EH (cell line): ENCODE data around the gene DDI2.
"Not testable (repeated sequence)": the region's sequence is repeated elsewhere in the genome, so short reads cannot be mapped to it uniquely, and the experiment has no call there.

Source experiments
- DNase-seq: peaks from one replicate; pipeline ENCODE4 v3.0.0-alpha.2; 2015; ENCODE audit warnings: low read depth

DDI2 gene

DNA sequence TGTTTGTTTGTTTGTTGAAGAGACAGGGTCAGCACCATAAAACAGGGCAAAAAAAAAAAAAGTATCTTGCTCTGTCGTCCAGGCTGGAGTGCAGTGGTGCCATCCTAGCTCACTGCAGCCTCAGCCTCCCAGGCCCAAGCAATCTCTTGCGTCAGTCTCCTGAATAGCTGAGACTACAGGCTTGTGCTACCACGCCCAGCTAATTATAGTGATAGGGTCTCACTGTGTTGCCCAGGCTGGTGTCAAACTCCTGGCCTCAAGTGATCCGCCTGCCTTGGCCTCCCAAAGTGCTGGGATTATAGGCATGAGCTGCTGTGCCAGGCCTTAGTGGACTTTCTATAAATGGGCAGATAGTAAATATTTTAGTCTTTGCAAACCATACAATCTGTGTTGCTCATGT, 19.2 kb downstream of the DDI2 start:
- no peak for DNase-seq

DNA sequence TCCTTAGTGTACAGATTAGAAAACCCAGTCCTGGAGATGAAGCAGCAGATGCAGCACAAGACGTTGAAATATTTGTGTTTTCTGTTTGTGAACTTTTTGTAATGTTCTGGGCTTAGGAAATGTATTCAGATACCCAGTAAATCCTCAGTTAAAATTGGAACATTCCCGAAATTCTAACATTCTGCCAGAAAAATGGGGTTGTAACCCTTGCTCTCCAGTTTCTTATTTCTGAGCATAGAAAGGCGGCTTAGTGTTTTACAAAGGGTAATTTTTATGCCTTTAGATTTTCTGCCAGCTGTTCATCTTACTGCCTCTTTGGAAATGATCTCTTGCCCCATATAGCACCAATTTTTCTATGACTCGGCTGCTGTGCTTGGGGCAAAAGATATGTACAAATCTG, 20.6 kb downstream of the DDI2 start:
- no peak for DNase-seq

DNA sequence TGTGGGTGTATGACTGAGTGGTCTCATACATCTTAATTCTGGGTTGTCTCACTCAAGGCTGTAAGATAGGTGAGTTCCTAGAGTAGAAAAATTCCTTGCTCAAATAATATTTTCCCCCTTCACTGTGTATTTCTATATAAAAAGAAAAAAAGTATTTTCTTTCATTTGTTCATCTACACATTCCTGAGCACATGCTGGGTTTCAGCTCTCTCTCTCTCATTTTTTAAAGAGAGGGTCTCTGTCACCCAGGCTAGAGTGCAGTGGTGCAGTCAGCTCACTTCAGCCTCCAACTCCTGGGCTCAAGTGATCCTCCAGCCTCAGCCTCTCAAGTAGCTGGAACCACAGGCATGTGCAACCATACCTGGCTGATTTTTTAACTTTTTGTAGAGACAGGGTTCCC, 22.0 kb downstream of the DDI2 start:
- no peak for DNase-seq

DNA sequence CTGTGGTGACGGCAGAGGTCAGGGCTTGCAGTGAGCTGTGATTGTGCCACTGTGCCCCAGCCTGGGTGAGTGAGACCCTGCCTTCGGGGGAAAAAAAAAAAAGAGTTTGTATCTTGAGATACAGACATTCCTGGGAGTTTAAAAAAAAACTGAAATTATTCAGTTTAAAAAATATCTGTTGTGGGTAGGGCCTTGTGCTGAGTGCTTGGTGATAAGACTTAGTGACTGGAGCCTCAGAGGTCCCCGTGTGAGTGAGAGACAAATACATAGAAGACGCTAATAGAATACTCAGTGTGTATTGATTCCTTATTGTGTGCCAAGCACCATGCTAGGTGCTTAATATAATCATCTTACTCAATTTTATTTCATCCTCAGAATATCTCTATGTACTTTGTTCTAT, 22.7 kb downstream of the DDI2 start:
- no peak for DNase-seq

DNA sequence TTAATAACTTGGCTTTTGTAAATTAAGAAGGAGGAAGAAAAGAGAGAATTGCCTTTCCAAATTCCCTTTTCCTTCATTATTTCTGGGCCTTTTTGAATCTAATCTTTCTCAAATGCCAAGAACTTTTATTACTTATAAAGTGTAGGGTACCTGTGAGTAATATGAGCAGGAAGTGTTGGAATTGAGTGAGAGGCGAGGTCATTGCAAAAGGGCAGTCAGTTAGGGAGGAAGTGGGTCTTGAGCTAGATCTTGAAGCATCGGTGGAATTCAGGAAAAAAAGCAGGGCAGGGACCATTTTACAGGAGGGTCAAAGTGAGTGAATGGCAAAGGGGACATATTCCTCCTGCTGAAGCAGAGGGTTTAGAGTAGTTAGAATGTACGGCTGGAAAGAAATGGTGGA, 23.4 kb downstream of the DDI2 start:
- peak; percentile 12 for DNase-seq

DNA sequence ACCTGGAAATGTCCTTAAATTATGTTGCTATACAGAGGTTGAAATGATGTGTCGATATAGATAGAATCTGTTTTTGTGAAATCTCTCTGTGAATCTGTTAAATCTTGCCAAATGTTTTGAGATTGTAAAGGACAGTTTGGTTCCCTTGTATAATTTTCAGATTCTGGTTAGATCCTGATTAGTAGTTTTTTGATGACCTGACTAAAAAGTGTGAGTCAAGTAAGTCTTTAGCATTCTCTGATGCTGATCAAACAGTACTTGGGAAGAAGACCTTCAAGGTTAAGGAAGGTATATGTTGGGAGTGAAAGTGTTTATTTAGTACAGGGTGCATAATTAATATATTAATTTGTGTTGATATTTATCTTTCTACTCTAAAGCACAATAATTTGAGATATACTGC, 32.7 kb downstream of the DDI2 start:
- no peak for DNase-seq

DNA sequence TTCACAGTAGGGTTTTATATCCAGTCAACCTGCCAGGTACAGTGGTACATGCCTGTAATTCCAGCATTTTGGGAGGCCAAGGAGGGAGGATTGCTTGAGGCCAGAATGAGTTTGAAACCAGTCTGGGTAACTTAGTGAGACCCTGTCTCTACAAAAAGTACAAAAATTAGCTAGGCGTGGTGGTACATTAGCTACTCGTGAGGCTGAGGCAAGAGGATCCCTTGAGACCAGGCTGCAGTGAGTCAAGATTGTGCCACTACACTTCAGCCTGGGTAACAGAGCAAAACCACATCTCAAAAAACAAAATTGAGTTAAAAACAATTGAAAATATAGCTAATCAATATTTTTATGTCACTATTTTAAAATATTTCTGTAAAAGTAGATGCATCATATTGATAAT, 33.2 kb downstream of the DDI2 start:
- DNase-seq = no peak

DNA sequence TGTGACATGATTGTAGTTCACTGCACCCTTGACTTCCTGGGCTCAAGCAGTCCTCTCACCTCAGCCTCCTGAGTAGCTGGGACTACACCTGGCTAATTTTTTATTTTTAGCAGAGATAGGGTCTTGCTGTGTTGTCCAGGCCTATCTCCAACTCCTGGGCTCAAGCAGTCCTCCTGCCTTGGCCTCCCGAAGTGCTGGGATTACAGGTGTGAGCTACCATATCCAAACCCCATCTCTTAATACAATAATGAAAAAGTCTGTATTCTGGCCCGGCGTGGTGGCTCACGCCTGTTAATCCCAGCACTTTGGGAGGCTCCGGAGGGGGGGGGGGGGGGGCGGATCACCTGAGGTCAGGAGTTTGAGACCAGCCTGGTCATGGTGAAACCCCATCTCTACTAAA, 34.9 kb downstream of the DDI2 start:
- not testable (repeated sequence) for DNase-seq

DNA sequence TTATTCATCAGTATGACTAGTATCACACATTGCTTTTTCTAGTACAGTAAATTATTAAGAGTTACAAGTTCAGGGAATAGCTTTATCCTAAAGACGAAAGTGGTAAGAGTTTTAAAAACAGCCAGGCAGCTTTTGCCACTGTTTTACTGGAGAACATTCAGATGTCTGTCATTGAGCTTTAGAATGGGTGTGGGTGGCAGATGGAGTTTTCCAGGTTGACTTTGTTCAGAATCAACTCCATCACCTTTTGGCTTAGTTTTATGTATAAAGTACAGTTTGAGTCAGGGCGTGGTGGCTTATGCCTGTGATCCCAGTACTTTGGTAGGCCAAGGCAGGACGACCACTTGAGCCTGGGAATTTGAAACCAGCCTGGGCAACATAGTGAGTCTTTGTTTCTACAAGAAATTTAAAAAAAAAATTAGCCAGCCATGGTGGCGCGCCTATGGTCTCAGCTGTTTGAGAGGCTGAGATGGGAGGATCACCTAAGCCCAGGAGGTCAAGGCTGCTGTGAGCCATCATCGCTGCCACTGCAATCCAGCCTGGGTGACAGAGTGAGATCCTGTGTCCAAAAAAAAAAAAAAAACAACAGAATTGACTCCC, 36.9 kb downstream of the DDI2 start:
- no peak for DNase-seq

DNA sequence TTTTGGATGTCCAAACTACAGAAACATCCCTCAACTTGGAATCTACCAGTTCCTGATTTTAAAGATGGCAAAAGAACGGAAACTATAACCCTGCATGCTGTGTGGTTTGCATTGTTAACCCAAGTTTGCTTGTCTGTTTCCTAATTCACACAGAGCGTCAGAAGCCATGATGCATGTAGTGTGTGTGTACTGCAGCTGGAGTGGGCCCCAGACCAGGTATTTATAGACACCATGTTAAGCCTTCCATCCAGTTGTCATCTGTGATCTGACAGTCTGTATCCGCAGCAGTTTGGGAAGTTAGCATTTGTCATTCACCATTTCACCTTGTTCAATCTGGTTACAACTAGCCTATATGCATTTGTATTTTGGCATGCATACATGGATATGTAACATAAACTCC, 39.2 kb downstream of the DDI2 start:
- DNase-seq = no peak

DNA sequence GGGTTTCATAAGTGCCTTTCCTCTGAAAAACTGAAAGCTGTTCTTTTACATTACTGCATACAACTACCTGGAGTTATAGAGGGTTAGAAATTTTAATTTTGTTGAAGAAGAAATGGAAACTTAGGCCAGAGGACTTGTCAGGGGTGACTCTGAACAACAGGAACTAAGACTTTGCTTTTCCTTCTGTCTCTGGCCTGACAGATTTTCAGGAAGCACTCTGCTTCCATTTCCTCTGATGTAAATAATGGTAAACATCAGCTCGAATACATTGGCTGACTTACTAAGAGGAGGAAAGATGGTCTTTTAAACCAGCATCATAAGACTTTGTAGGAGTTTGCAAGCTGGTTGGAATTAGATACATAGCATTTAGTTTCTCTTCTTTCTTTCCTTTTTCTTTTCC, 39.8 kb downstream of the DDI2 start:
- no peak for DNase-seq

DNA sequence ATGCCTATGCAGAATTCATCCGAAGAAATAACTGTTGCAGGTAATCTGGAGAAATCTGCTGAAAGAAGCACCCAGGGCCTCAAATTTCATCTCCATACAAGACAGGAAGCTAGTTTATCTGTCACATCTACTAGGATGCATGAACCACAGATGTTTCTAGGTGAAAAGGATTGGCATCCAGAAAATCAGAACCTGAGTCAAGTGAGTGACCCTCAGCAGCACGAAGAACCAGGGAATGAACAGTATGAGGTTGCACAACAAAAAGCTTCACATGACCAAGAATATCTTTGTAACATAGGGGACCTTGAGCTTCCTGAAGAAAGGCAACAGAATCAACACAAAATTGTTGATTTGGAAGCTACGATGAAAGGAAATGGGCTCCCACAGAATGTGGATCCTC, 42.9 kb downstream of the DDI2 start:
- no peak for DNase-seq

DNA sequence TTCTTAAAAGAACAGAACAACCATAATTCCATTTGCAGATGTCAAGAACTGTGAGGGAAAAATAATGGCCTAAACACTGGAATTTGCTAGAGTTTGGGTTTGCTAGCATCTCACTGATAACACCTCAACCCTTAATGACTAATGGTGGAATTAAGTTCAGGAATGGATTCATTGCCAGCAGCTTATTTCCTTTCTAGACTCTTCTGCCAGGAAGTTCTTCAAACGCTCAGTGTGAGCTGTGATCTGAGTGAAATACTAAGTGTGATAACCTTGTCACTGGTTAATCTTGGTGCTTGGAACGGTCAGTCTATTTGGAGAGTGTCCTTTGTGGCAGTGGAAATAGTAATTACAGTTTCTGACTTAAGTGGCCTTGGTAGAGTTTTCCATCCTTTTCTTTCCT, 45.2 kb downstream of the DDI2 start:
- DNase-seq = peak; percentile 4

DNA sequence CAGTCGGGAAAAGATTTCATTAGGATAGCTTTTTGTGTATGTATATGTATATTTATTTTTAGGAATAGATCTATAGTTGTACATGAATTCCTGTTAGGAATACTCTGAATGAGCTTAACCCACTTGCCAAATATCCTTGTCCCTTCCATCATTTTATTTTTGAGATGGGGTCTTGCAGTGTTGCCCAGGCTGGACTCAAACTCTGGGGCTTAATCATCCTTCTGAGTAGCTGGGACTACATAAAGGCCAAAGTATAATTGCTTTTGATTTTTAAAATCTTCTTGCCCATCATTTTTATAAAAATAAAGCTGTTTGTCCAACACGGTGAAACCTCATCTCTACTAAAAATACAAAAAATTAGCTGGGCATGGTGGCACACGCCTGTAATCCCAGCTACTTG, 46.7 kb downstream of the DDI2 start:
- DNase-seq = no peak

DNA sequence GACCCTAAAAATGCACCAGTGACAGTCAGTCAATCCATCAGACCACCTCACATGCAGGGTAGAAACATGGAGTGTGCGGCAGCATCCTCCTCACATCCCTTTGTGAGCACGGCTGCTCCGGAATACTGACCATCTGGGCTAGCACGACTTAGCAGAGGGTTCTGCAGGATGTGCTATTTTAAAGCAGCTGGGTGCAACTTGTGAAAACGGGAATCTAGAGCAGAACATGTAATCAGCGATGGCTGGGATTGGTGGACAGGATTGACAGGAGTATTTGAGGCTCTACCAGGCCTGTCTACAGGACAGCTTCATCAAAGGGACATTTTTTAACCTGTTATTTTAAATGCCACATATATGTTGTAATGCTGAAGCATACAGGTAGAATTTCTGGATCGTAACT, 50.1 kb downstream of the DDI2 start:
- DNase-seq = no peak

DNA sequence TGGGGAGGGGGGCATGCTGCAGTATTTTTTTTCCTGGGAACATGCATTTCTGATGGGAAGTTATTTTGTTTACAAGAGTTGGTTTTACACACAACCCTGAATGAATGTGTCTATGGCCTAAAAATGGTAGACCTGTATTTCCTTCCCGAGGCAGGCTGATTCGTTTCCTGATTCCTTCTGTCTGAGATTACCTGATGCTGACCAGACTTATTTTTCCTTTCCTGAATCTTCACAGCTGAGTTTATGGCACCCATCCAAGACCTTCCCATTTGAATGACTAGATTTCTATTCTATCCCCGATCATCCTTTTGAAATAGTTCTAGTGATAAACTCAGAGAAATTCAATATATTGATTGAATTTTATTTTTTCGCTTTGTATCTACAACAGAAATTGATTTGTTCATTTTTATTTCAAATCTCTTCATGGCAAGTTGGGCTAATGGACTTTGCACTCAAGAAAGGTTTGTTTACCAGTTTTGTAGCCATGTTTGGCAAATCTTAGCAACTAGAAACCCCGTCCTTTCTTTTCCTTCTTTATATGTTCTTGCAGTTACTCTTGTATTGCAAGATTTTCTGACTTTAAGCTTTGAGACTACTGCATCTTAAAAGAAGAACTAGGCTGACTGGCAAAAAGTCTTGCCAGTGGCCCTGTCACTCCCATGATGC, 51.0 kb downstream of the DDI2 start:
- DNase-seq = peak; percentile 9

DNA sequence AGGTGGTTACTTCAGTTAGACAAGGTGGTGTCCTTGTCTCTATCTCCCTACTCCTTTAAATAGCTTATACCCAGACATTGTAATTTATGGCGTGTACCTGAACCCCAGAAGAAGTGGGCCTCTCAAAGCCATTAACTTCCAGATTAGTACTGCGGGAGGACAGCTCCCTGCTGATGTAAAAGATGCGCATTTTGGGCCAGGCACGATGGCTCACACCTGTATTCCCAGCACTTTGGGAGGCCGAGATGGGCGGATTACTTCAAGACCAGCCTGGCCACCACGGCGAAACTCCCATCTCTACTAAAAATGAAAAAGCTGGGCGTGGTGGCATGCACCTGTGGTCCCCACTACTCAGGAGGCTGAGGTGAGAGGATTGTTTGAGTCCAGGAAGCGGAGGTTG, 51.8 kb downstream of the DDI2 start:
- DNase-seq = no peak

DNA sequence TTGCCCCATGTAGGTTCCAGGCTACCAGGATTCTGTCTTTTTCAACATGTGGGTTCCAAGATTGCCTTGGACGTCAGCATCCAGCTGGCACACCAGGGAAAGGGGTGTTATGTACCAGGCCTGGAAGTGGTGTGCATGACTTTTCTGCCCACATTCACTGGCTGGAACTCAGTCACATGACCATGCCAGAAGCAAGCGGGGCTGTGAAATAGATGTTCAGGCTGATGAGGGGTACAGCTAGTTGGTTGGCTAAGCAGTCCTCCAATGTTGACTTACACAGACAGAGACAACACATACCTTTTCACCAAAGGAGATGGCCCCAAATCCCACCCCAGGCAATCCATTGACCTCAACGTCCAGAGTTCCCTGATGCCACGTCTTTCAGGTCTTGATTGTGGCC, 52.6 kb downstream of the DDI2 start:
- no peak for DNase-seq

DNA sequence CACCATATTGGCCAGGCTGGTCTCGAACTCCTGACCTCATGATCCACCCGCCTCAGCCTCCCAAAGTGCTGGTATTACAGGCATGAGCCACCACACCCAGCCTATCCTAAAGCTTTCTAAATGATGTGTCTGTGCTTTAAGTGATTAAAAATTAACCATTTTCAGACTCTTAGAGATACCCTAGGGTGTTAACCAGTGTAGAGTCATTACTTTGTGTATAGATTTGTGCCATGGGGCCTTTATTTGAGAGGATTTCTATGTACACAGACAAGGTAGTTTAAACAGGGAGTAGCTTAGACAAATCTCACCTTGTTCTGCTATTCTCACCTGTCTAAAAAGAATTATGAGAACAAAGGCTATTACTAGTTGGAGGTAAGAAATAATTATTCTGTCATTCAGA, 54.2 kb downstream of the DDI2 start:
- no peak for DNase-seq

DNA sequence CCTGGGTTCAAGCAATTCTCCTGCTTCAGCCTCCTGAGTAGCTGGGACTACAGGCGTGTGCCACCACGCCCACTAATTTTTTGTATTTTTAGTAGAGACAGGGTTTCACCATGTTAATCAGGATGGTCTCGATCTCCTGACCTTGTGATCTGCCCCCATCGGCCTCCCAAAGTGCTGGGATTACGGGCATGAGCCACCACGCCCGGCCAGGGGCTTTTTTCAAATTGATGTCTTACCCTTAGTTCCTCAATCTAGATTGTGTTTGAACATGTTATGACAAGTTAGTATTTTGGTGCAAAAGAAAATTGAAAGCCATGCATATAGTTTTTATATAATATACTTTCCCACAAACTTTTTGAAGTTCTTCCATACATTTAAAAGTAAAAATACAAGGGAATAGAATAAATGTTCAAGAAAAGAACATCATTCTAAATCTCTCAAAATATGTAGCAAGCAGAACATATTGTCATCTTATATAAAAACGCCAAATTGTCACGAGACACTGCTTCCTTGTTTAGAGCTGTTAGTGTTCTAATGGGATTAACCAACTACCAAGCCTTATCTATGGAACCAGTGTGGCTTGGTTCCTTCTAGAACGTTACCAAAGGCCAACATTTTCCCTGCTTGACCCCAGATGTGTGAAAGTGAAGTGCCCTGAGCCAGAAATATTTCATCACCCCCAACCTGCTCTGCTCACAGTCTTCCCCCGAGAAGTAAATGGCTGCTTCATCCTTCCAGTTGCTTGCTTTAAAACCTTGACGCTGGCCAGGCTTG, 57.3 kb downstream of the DDI2 start:
- no peak for DNase-seq

DNA sequence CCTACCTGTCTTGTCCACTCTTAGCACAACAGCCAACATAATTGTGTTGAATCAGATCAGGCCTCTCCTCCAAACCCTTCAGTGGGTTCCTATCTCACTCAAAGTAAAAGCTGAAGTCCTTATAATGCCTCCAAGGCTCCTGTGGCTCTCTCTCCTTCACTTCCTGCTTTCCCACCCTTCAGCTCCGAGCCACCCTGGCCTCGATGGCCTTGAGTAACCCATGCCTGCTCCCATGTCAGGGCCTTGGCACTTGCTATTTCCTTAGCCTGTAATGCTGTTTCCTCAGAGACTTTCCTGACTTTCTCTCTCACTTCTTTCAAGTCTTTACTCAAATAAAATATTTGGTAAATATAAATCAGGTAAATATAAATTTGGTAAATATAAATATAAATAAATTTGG, 58.8 kb downstream of the DDI2 start:
- DNase-seq = no peak

DNA sequence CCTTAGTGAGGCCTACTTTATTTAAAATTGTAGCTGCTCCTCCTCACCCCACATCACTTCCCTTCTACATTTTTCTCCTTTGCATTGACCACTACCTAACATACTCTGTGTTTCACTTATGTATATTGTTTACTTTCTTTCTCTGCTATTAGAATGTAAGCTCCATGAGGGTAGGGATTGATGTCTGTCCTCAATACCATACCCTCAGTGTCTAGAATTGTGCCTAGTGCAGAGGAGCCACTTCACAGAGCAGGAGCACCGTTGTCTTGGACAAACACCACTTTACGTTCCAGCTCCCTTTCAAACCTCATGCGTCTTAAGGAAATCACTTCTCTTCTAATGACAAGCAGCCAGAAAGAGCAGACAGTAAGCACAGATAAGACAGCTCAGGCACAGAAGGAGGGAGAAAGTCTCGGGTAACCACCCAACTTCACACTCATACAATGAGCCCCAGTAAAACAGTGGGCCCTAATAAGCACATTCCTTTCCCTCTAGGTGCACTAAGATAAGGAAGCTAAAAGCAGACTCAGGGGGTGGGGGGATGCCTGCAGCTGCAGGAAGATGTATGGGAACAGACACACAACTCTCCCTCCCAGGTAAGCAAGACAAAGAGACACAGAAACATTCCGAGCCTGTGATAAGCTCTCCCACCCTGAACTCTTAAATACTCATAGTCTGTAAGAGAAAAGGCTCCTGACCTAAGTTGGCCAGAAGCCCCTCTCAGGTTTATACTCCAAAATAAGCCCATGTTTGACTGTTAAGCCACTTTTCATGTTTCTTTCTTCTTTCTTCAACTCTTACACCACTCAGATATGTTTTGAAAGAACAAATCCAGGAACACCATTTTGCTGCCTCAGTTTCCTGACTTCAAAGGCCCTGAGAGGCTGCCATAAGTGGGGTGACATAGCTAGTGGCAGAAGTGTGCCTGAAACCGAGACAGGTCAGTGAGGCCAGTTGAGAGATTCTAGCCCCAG, 59.7 kb downstream of the DDI2 start:
- no peak for DNase-seq
